ENCODE data around the gene CHFR.
"Not testable (repeated sequence)": the region's sequence is repeated elsewhere in the genome, so short reads cannot be mapped to it uniquely, and the experiment has no call there.

The CHFR gene

DNA sequence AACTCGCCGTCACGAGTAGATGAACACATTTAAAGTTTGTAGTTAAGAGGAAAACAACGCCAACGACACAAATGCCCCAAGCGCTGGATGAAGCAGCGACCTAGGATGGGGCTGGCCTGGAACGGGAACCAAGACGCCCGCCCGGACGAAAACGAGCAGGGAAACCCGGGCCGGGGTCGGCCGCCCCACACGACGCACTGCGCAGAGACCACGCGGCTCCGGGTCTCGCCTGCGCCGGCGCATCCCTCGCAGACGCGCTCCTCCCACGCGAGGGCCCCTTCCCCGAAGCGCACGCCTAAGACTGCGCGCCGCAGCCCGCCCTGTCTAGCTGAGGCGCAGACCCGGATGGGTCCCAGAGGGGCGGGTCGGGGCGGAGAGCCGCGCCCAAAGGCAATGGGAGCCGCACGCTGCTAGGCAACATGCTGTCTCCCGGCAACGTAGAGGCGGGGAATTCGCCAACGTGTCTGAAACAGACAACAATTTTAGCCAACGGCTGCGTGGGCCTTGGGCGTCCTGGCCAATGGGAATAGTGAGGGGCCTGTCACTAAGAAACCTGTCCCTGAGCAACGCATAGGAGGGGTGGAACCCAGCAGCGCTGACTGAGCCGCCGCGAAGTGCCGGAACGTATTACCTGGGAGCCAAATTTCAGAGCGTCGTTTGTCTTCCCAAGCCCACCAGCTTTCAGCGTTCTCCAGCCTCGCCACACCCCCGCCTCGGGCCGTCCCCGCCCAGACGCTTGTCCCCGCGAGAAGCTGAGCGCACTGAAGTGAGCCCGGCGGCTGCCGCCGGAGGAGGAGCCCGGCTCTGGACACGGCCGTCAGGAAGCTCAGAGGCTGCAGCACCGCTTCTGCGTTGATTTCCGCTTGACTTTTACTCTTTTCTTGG is 21.0 kb upstream of the CHFR start:
- DNase-seq = peak; percentile 97
- H3K4me3 ChIP-seq (ENCODE audit: low read depth, low read length) = peak overlapping the region; percentile 68
- no peaks in the 10 kb centered on the region for H3K36me3 ChIP-seq (replicated peaks)
- TF ChIP-seq, protein P1, sequence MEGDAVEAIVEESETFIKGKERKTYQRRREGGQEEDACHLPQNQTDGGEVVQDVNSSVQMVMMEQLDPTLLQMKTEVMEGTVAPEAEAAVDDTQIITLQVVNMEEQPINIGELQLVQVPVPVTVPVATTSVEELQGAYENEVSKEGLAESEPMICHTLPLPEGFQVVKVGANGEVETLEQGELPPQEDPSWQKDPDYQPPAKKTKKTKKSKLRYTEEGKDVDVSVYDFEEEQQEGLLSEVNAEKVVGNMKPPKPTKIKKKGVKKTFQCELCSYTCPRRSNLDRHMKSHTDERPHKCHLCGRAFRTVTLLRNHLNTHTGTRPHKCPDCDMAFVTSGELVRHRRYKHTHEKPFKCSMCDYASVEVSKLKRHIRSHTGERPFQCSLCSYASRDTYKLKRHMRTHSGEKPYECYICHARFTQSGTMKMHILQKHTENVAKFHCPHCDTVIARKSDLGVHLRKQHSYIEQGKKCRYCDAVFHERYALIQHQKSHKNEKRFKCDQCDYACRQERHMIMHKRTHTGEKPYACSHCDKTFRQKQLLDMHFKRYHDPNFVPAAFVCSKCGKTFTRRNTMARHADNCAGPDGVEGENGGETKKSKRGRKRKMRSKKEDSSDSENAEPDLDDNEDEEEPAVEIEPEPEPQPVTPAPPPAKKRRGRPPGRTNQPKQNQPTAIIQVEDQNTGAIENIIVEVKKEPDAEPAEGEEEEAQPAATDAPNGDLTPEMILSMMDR (IDR thresholded peaks at IDR 0.05; ENCODE audit: low read depth, low read length, missing control alignments) = no peak
- peak overlapping the region; percentile 58 for H3K27ac ChIP-seq
- no peaks in the 10 kb centered on the region for H3K27me3 ChIP-seq (replicated peaks)
- in situ Hi-C loops (cut with HindIII; ENCODE audit: low pct_ligation_motif_present, low sequenced_read_pairs) = no loop called here

DNA sequence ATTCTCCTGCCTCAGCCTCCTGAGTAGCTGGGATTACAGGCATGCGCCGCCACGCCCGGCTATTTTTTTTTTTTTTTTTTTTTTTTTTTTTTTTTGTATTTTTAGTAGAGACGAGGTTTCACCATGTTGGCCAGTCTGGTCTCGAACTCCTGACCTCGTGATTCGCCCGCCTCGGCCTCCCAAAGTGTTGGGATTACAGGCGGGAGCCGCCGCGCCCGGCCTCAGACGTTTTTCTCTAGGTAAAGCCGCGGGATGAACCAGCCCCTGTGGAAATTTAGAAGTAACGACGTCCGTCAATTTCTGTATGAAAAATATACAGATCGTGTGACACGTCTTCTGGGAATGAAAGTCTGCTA is 20.4 kb upstream of the CHFR start:
- in situ Hi-C loops (cut with HindIII; ENCODE audit: low pct_ligation_motif_present, low sequenced_read_pairs); H3K36me3 ChIP-seq (replicated peaks); H3K27me3 ChIP-seq (replicated peaks); DNase-seq: not testable (repeated sequence)
- H3K4me3 ChIP-seq (ENCODE audit: low read depth, low read length) = peak overlapping the region; percentile 68
- H3K27ac ChIP-seq = peak overlapping the region; percentile 33

DNA sequence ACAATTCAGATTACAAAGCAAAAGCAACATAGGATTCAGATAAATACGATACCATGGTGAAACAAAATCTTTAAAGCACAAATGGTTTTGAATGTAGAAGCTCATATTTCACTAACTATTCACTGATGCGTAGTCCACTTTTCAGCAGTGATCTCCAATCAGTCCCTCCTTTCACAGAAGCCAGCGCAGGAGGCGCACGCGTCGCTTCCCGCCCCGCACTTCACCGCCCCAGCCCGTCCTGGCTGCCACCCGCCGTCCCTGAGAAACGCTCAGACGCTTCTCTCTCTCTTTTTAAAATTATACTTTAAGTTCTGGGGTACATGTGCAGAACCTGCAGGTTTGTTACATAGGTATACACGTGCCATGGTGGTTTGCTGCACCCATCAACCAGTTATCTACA is 19.8 kb upstream of the CHFR start:
- H3K27ac ChIP-seq = no peak overlapping the region
- H3K4me3 ChIP-seq (ENCODE audit: low read depth, low read length) = no peak overlapping the region
- no peaks in the 10 kb centered on the region for H3K27me3 ChIP-seq (replicated peaks)
- in situ Hi-C loops (cut with HindIII; ENCODE audit: low pct_ligation_motif_present, low sequenced_read_pairs) = no loop called here
- TF ChIP-seq, protein P1 (IDR thresholded peaks at IDR 0.05; ENCODE audit: low read depth, low read length, missing control alignments) = no peak
- no peak for DNase-seq
- H3K36me3 ChIP-seq (replicated peaks) = no peaks in the 10 kb centered on the region

DNA sequence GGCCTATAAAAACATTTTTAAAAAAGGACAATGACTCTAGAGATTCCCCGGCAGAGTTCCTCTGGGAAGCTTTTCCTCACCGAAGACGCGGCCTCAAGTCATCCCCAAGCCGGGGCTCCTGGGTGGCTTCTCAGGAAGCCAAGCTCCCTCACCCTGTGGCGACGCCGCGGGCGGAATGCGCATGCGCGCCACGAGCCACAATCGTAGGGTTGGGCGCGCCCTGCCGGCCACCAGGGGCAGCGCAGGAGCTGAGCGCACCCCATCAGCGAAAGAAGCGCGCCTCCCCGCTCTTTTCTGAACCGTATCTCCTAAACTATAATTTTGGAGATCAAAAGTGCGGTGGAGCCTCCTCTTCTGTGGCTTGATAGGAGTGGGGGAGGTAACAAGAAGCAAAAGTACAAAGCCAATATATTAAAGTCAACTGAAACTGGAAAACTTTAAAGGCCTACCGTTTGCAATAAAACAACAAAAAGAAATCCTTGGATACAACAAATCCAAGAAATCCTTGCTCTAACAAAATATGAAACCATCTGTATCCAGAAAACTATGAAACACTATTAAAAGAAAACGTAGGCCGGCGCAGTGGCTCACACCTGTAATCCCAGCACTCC is 17.4 kb upstream of the CHFR start:
- peak; percentile 47 for DNase-seq
- H3K27me3 ChIP-seq (replicated peaks) = no peaks in the 10 kb centered on the region
- no peaks in the 10 kb centered on the region for H3K36me3 ChIP-seq (replicated peaks)
- no peak overlapping the region for H3K27ac ChIP-seq
- in situ Hi-C loops (cut with HindIII; ENCODE audit: low pct_ligation_motif_present, low sequenced_read_pairs) = no loop called here
- H3K4me3 ChIP-seq (ENCODE audit: low read depth, low read length) = no peak overlapping the region
- TF ChIP-seq, protein P1 (IDR thresholded peaks at IDR 0.05; ENCODE audit: low read depth, low read length, missing control alignments) = peak; percentile 73

DNA sequence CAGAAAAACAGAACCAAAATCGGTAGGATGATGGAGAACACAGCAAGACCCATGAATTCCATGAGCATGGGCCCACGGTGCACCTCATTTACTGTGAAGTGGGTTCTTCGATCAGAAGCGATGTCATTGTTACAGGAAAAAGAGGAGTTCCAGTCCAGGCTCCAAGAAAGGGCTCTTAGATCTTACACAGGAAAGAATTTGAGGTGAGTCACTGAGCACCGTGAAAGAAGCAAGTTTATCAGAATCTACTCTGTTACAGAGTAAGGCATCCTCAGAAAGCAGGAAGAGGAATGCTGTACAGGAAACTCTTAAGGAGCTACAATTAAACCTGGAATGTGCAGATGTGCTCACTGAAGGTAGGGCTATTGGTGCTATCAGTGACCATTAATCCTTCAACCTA is 11.6 kb upstream of the CHFR start:
- no peak overlapping the region for H3K4me3 ChIP-seq (ENCODE audit: low read depth, low read length)
- H3K27me3 ChIP-seq (replicated peaks) = no peaks in the 10 kb centered on the region
- DNase-seq = no peak
- in situ Hi-C loops (cut with HindIII; ENCODE audit: low pct_ligation_motif_present, low sequenced_read_pairs) = no loop called here
- TF ChIP-seq, protein P1 (IDR thresholded peaks at IDR 0.05; ENCODE audit: low read depth, low read length, missing control alignments) = no peak
- no peaks in the 10 kb centered on the region for H3K36me3 ChIP-seq (replicated peaks)
- H3K27ac ChIP-seq = no peak overlapping the region

DNA sequence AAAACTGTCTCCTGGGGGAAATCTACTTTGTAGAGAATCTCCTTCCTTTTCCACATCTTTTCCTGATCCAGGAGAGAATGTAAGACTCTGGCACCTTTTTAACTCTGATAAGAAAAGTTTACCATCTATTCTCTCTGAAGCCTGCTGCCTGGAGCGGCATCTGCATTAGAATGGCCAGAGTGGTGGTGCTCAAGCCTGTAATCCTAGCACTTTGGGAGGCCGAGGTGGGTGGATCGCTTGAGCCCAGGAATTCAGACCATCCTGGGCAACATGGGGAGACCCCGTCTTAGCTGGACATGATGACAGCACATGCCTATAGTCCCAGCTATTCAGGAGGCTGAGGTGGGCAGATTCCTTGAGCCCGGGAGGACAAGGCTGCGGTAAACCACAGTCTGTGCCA is 1.4 kb upstream of the CHFR start:
- Histone ChIP-seq H3K27ac (no peak overlapping the region), H3K27me3 (replicated peaks) (no peaks in the 10 kb centered on the region), H3K36me3 (replicated peaks) (peaks cover 10% of the 10 kb centered on the region), H3K4me3 (ENCODE audit: low read depth, low read length) (no peak overlapping the region)
- in situ Hi-C loops (cut with HindIII; ENCODE audit: low pct_ligation_motif_present, low sequenced_read_pairs) = no loop called here
- TF ChIP-seq, protein P1 (IDR thresholded peaks at IDR 0.05; ENCODE audit: low read depth, low read length, missing control alignments) = no peak
- no peak for DNase-seq

Data from brain microvascular endothelial cell (primary cell).